Naive thymus-derived CD8-positive, alpha-beta T cell (primary cell): Measurements from ENCODE around the gene TAOK1. TPM values are rescaled to one million over a fixed set of nuclear protein-coding genes. Genes with fewer than 3 reads are reported as not detected.

Experiments
- ATAC-seq, 2 donors: fragments of 150-1000 bp; cut with Tn5 transposase in 1 of 2; sonication (Bioruptor Pico), chemical (Tn5 transposase) in 1 of 2; 1 replicate in 1 of 2; 2 replicates in 1 of 2; pipeline ENCODE4 v1.10.0; 2021; ENCODE audit warnings: mild to moderate bottlenecking in 2 of 2, moderate library complexity in 2 of 2
- POLR2A ChIA-PET: fragments of 350-600 bp; sonication (Branson Sonifier 250); formaldehyde crosslinking; loops from one replicate; lab custom pipeline; 2021; ENCODE audit warnings: antibody characterized with exemption; lab: Charles Lee
- DNase-seq, 10 donors: peaks; one replicate each; pipeline versions ENCODE4 v3.0.0 to v3.0.0-alpha.2; 2020 to 2022
- H3K27ac Mint-ChIP-seq, 10 donors: one replicate each; pipeline ENCODE4 v1.8.0; 2020 to 2022; ENCODE audit warnings: mild to moderate bottlenecking in 10 of 10, mixed read lengths in 10 of 10, moderate library complexity in 4 of 10, inconsistent platforms in 1 of 10
- H3K27me3 Mint-ChIP-seq, 5 donors: one replicate each; pipeline ENCODE4 v1.8.0; 2021 to 2022; ENCODE audit warnings: mixed read lengths in 5 of 5
- H3K36me3 Mint-ChIP-seq, 3 donors: one replicate each; pipeline ENCODE4 v1.8.0; 2020 to 2022; ENCODE audit warnings: mixed read lengths in 3 of 3, mild to moderate bottlenecking in 2 of 3, inconsistent platforms in 1 of 3
- H3K4me1 Mint-ChIP-seq, 4 donors: one replicate each; pipeline ENCODE4 v1.8.0; 2021 to 2022; ENCODE audit warnings: mixed read lengths in 4 of 4
- H3K4me3 Mint-ChIP-seq, 10 donors: one replicate each; pipeline ENCODE4 v1.8.0; 2020 to 2022; ENCODE audit warnings: mild to moderate bottlenecking in 10 of 10, mixed read lengths in 10 of 10, moderate library complexity in 6 of 10, inconsistent platforms in 1 of 10
- H3K9me3 Mint-ChIP-seq, 9 donors: one replicate each; pipeline ENCODE4 v1.8.0; 2020 to 2022; ENCODE audit warnings: mixed read lengths in 9 of 9, mild to moderate bottlenecking in 3 of 9, inconsistent platforms in 1 of 9, moderate library complexity in 1 of 9
- polyA plus RNA-seq, 3 donors: library from polyadenylated mRNA; unstranded; fragments of 300-500 nt; fragmentation: Illumina TruSeq; gene quantifications; one replicate each; pipeline ENCODE4 v1.2.3, GENCODE V29; 2021
- total RNA-seq, 8 experiments: library from RNA in 2 of 8; stranded (reverse) in 2 of 8; gene quantifications; one replicate each; pipeline ENCODE4 v1.2.3 and lab custom pipeline; 2021 to 2026

The TAOK1 gene
- total and polyA plus RNA-seq, 5 experiments from 2014 or later: 2.4 to 63.8 (median 3.5) TPM

DNA sequence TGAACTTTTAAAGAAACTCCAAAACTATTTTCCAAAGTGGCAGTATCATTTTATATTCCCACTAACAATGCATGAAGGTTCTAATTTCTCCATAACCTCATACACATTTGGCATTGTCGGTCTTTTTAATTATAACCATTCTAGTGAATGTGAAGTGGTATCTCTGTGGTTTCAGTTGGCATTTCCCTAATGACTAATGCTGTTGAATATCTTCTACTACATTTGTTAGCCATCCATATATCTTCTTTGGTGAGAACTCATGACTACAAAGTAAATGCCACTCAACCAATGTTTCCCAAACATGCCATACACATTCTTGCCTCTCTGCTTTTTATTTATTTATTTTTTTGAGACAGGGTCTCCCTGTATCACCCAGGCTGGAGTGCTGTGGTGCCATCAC lies 31.7 kb upstream of the TAOK1 start:
- POLR2A ChIA-PET: no interaction called here
- no peak overlapping the region for H3K27ac Mint-ChIP-seq
- peaks cover 0 to 2% (median 0%) of the 10 kb centered on the region in 5 donors for H3K27me3 Mint-ChIP-seq
- DNase-seq (no peak), ATAC-seq (no peak)
- H3K4me1 Mint-ChIP-seq: no peaks in the 10 kb centered on the region
- no peak overlapping the region for H3K4me3 Mint-ChIP-seq
- H3K9me3 Mint-ChIP-seq: no peaks in the 10 kb centered on the region
- peaks cover 0 to 2% (median 0%) of the 10 kb centered on the region in 3 donors for H3K36me3 Mint-ChIP-seq

DNA sequence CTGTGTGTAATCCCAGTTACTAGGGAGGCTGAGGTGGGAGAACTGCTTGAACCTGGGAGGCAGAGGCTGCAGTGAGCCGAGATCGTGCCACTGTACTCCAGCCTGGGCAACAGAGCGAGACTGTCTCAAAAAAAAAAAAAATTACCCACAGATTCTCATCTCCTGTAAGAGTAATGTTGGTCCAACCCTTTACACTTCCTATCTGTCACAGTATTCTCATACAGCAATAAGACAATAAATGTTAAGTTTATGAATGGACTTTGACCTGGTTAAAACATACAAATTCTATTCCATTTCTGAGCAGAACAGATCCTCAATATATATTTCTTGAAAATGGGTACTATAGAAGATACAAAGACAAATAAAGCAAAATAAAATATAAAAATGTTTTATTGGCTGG lies 30.4 kb upstream of the TAOK1 start:
- H3K27ac Mint-ChIP-seq: no peak overlapping the region
- no peaks in the 10 kb centered on the region for H3K4me1 Mint-ChIP-seq
- ATAC-seq (no peak), DNase-seq (no peak)
- H3K36me3 Mint-ChIP-seq: peaks cover 0 to 2% (median 0%) of the 10 kb centered on the region in 3 donors
- H3K4me3 Mint-ChIP-seq: no peak overlapping the region
- POLR2A ChIA-PET: no interaction called here
- H3K27me3 Mint-ChIP-seq: peaks cover 0 to 2% (median 0%) of the 10 kb centered on the region in 5 donors
- no peaks in the 10 kb centered on the region for H3K9me3 Mint-ChIP-seq

DNA sequence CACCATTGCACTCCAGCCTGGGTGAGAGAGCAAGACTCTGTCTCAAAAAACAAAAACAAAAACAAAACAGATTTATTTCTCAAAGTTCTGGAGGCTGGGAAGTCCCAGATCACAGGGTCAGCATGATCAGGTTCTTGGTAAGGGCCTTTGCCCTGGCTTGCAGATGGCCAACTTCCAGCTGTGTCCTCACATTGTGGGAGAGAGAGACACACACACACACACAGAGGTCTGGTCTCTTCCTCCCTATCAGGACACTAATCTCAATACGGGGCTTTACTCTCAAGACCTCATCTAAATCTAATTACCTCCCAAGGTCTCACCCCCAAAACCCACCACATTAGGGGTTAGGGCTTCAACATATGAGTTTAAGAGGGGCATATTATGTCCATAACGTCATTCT lies 26.4 kb upstream of the TAOK1 start:
- H3K27ac Mint-ChIP-seq: no peak overlapping the region

DNA sequence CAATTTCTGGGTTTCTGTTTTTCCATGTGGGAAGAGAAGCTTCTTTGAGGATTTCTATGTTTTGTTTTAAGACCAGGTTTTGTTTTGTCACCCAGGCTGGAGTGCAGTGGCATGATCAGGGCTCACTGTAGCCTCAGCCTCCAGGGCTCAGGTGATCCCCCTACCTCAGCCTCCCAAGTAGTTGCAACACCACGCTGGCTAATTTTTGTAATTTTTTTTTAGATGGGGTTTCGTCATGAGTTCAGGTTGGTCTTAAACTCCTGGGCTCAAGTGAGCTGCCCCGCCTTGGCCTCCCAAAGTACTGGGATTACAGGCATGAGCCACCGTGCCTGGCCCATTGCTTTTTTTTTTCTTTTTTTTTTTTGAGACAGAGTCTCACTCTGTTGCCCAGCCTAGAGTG lies 25.5 kb upstream of the TAOK1 start:
- Mint-ChIP-seq H3K4me3 (no peak overlapping the region), H3K27ac (no peak overlapping the region), H3K27me3 (no peaks in the 10 kb centered on the region), H3K4me1 (no peaks in the 10 kb centered on the region), H3K36me3 (peaks cover 0 to 2% (median 0%) of the 10 kb centered on the region in 3 donors), H3K9me3 (no peaks in the 10 kb centered on the region)
- POLR2A ChIA-PET: no interaction called here
- DNase-seq (no peak), ATAC-seq (no peak)

More for the DNA sequence above, 26.4 kb upstream of the TAOK1 start:
- DNase-seq (no peak), ATAC-seq (no peak)
- no peaks in the 10 kb centered on the region for H3K9me3 Mint-ChIP-seq
- no peak overlapping the region for H3K4me3 Mint-ChIP-seq
- H3K4me1 Mint-ChIP-seq: no peaks in the 10 kb centered on the region
- POLR2A ChIA-PET: no interaction called here
- no peaks in the 10 kb centered on the region for H3K27me3 Mint-ChIP-seq
- H3K36me3 Mint-ChIP-seq: peaks cover 0 to 2% (median 0%) of the 10 kb centered on the region in 3 donors

DNA sequence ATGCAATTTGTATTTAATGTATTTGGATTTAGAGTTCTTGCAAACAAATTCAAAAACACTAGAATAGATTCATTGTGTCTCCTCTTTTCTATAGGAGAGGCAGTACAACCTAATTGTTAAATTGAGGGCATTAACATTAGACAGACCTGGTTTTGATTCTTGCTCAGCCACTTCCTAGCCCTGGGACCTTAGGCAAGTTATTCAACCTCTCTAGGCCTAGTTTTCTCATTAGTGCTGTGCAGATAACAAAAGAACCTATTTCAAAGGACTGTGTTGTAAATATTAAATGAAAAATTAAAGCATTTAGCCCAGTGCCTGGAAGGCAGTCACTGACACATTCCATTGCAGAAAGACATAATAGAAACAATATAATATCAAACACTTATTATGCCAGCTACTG lies 22.0 kb upstream of the TAOK1 start:
- POLR2A ChIA-PET: no interaction called here

DNA sequence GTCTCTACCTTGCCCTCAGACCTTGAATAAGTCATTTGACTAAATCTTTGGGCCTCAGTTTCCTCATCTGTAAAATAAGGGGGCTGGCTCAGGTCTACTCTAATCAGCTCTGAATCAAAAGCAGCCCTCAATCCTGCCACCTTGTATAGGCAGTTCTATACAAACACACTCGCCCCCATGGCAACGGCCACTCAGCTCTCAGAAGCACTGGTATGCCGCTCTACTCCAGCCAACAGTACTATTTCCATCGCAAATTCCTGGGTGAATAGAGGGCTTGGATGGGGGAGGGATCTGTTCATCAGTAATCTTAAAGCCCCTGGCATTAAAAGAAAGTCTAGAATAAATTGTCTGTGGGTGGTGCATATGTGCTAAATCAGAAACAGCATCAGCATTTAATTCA lies 21.2 kb upstream of the TAOK1 start:
- no peak overlapping the region for H3K27ac Mint-ChIP-seq
- POLR2A ChIA-PET: interaction anchor here (1.0 to 1.7 kb wide), 2 partner anchors 22 to 77 kb away, joined by 4 to 8 read pairs; partner anchors contain the start of gene TAOK1
- no peak for ATAC-seq

More for the DNA sequence above, 22.0 kb upstream of the TAOK1 start:
- Mint-ChIP-seq H3K36me3 (no peaks in the 10 kb centered on the region), H3K4me1 (no peaks in the 10 kb centered on the region), H3K27ac (no peak overlapping the region), H3K9me3 (no peaks in the 10 kb centered on the region), H3K4me3 (no peak overlapping the region), H3K27me3 (no peaks in the 10 kb centered on the region)
- no peak for DNase-seq
- ATAC-seq: no peak

DNA sequence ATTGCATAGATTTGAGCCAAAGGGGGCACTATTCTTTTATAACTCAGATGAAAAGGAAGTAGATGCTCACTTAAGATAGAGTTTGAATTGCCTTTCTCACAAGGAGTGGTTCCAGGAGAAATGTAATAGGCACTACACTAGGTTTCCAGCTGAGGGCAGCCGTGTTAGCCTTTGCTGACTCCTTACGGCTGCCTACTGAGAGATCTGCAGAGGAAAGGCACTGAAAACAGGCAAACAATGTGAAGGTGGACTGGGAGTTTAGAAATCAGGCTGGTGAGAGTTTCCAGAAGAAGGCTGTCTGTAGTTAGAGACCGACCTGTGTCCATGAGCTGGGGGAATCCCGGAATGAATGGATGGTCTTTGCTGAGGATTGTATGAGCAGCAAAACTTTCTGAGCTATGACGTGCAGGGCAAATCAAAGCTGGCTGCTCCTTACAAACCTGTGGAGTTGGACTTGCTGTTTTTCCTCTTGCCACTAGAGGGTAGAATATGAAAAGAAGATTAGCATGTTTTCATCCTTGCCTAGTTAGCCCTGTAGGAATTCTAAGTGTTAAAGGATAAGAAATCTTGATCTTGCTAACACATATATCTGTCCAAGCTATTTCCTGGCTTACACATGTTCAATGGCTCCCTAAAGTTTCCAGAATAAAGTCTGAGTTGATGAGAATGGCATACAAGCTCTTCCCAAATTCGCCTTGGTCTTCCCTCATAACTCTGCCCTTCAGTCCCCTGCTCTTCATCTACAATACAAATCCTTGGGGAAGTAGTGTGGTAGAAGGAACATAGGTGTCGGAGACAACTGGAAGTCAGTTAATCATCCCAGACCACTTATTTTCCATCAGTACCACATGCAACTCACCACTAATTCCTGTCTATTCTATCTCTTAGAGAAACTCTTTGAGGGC lies 20.1 kb upstream of the TAOK1 start:
- no peak overlapping the region for H3K27ac Mint-ChIP-seq
- DNase-seq: peak; percentile 6 to 74 (median 54)
- H3K27me3 Mint-ChIP-seq: no peaks in the 10 kb centered on the region
- peak; percentile 95 to 97 for ATAC-seq
- no peak overlapping the region for H3K4me3 Mint-ChIP-seq
- no peaks in the 10 kb centered on the region for H3K4me1 Mint-ChIP-seq
- no peaks in the 10 kb centered on the region for H3K36me3 Mint-ChIP-seq
- H3K9me3 Mint-ChIP-seq: no peaks in the 10 kb centered on the region
- POLR2A ChIA-PET: interaction anchor here (0.5 to 1.7 kb wide), 9 partner anchors 20 to 205 kb away, joined by 3 to 8 read pairs (median 3); partner anchors contain the start of genes ABHD15, NUFIP2 and TAOK1

More for the DNA sequence above, 21.2 kb upstream of the TAOK1 start:
- Mint-ChIP-seq H3K4me1 (no peaks in the 10 kb centered on the region), H3K4me3 (no peak overlapping the region), H3K36me3 (no peaks in the 10 kb centered on the region), H3K27me3 (no peaks in the 10 kb centered on the region), H3K9me3 (no peaks in the 10 kb centered on the region)
- no peak for DNase-seq

DNA sequence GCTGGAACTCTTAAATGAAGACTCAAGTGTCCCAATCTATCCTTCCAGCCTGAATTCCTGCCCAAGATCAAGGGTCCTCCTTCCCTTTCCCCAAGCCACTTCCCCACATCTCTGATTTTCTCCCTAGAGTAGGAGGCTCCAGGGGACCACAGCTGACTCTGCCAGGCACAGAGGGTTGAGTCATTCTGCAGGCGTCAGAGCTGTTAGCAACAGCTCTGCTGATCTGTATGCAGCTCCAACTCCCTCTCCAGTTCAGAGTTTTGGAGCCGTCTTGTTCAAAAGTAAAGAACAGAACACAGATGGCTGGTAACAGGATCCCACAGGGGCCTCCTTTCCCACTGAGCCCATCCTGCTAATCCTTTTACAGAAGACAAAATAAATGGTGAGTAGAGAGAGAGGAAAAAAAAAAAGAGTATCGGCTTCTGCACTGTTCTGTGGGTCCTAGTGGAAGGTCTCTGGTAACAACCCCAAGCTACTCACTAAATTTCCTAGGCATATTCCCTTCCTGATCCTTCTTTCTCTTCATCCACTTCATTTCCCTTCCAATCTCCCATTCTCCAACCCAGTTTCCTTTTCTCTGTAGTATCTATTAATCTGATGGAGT lies 13.4 kb upstream of the TAOK1 start:
- ATAC-seq: no peak
- Mint-ChIP-seq H3K4me1 (peaks cover 0 to 3% (median 0%) of the 10 kb centered on the region in 4 donors), H3K36me3 (no peaks in the 10 kb centered on the region), H3K9me3 (no peaks in the 10 kb centered on the region), H3K27me3 (peaks cover 0 to 4% (median 0%) of the 10 kb centered on the region in 5 donors), H3K4me3 (no peak overlapping the region), H3K27ac (no peak overlapping the region)
- no peak for DNase-seq
- POLR2A ChIA-PET: no interaction called here

DNA sequence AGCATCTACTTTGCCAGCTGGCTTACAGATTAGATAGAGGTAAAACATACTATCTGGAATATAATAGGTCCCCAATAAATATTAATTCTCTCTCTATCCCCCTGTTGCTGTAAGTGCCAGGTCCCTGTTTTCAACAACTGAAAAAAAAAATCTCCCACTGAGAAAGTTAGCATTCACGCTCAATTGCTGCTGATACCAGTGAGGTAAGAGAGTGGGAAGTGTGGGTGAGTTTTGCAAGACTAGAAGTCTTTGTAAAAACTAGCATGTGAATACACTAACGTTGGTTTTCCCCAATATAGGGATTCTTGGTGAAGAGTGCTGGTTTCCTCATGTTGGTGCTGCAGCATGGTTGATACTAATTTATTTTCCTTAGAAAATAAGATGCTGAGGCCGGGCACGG lies 11.7 kb upstream of the TAOK1 start:
- Mint-ChIP-seq H3K27me3 (peaks cover 0 to 4% (median 0%) of the 10 kb centered on the region in 5 donors), H3K9me3 (no peaks in the 10 kb centered on the region), H3K4me3 (no peak overlapping the region), H3K27ac (no peak overlapping the region), H3K36me3 (no peaks in the 10 kb centered on the region), H3K4me1 (peaks cover 0 to 4% (median 0%) of the 10 kb centered on the region in 4 donors)
- DNase-seq (no peak), ATAC-seq (no peak)
- POLR2A ChIA-PET: no interaction called here

DNA sequence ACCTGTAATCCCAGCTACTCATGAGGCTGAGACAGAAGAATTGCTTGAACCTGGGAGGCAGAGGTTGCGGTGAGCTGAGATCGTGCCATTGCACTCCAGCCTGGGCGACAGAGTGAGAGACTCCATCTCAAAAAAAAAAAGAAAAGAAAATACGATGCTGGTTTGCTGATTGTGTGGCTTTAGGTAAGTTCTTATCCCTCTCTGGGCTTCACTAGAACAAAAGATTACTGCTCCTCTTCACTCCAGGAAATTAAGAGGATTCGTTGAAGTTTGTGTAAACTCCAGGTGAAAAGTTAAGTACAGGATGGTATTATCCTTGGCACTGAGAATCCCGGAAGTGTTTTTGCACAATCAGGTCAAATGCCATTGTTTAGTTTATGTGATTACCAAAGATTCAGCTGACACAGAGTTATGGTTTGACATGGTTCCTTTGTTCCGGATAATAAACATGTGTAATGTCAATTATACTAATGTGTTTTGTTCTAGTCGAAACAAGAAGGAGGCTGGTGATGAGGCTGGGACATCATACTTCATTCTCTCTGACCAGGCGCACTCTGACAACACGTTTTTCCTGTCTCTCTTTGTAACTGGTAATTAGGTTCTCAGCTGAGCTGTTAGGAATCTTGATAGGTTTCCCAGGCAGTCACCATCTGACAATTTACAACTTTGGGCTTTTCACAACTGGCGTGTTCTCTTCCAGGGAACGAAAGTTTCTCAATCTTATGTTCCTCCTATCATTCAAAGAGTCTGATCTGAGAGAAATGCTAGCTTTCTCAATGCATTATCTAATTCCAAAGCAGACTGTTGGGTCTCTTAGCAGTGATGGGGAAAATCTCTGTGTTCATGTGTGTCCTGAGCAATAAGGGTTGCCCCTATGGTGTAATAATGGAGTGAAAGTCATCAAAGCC lies 10.8 kb upstream of the TAOK1 start:
- Mint-ChIP-seq H3K27ac (peak overlapping the region in 1 of 10 donors; percentile 43), H3K4me1 (peaks cover 0 to 4% (median 0%) of the 10 kb centered on the region in 4 donors), H3K27me3 (peaks cover 0 to 4% (median 0%) of the 10 kb centered on the region in 5 donors), H3K9me3 (no peaks in the 10 kb centered on the region), H3K36me3 (no peaks in the 10 kb centered on the region), H3K4me3 (no peak overlapping the region)
- POLR2A ChIA-PET: no interaction called here
- ATAC-seq: no peak
- no peak for DNase-seq

DNA sequence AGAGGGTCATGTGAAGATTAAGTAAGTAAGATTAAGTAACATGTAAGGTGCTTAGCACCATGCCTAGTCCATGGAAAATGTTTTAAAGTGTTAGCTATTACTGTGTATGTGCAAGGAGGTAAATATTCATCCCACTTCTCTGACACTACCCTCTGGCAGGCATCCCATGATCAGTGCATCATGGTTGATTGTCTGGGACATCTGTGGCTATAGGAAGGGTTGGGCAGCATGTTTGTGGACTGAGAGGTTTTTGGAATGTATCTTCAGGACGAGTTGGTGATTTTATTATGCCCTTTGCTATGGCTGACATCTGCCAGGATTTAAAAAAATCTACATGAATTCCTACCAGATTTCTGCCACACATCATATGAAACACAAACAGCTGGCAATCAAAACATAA lies 6.5 kb upstream of the TAOK1 start:
- ATAC-seq: no peak

DNA sequence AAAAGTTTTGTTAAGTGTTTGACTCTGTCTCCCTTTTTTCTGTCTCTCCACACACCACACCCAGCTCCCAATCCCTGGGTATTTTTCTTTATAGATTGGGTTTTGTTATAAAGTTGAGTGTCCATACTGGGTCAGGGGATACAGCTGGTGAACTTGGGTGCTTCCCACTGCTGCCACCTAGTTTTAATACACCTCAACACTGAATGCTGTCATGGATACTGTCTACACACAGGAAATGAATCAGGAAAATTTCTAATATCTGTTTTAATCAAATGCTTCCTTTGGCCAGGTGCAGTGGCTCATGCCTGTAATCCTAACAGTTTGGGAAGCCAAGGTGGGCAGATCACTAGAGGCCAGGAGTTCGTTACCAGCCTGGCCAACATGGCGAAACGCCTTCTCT lies 5.3 kb upstream of the TAOK1 start:
- H3K9me3 Mint-ChIP-seq: no peaks in the 10 kb centered on the region
- no peak for ATAC-seq
- H3K27me3 Mint-ChIP-seq: no peaks in the 10 kb centered on the region
- no peak for DNase-seq
- H3K27ac Mint-ChIP-seq: no peak overlapping the region
- POLR2A ChIA-PET: no interaction called here
- no peak overlapping the region for H3K4me3 Mint-ChIP-seq
- no peaks in the 10 kb centered on the region for H3K36me3 Mint-ChIP-seq
- H3K4me1 Mint-ChIP-seq: peaks cover 6 to 10% (median 7%) of the 10 kb centered on the region in 4 donors

More for the DNA sequence above, 6.5 kb upstream of the TAOK1 start:
- H3K27ac Mint-ChIP-seq: peak overlapping the region in 2 of 10 donors; percentile 57 to 73
- peaks cover 0 to 6% (median 1%) of the 10 kb centered on the region in 4 donors for H3K4me1 Mint-ChIP-seq
- no peak for DNase-seq
- H3K36me3 Mint-ChIP-seq: no peaks in the 10 kb centered on the region
- H3K27me3 Mint-ChIP-seq: no peaks in the 10 kb centered on the region
- H3K9me3 Mint-ChIP-seq: no peaks in the 10 kb centered on the region
- H3K4me3 Mint-ChIP-seq: no peak overlapping the region
- POLR2A ChIA-PET: interaction anchor here (0.7 kb wide), 2 partner anchors 15 to 207 kb away, joined by 6 read pairs; no protein-coding TSS in a partner anchor
